Activated naive CD4-positive, alpha-beta T cell treated with anti-CD3 and anti-CD28 coated beads, Interleukin-2, amount 10 ng/mL, durations not matched to agents 7 days and 5 days (primary cell): ENCODE results near the gene SLAMF1.
A peak's percentile ranks its signal among the peaks of the same experiment; 100 is the strongest.

Experiments
- CTCF ChIA-PET: fragments of 350-600 bp; sonication (Branson Sonifier 250); formaldehyde crosslinking; loops from one replicate; lab custom pipeline; 2021; ENCODE audit warnings: antibody characterized with exemption; lab: Charles Lee
- DNase-seq: peaks from one replicate; pipeline ENCODE4 v3.0.0-alpha.2; 2020
- H3K27ac Mint-ChIP-seq: one replicate; pipeline ENCODE4 v1.8.0; 2021; ENCODE audit warnings: mild to moderate bottlenecking, moderate library complexity, mixed read lengths
- H3K27me3 Mint-ChIP-seq: one replicate; pipeline ENCODE4 v1.8.0; 2021; ENCODE audit warnings: mild to moderate bottlenecking, mixed read lengths
- H3K36me3 Mint-ChIP-seq: one replicate; pipeline ENCODE4 v1.8.0; 2021; ENCODE audit warnings: mixed read lengths
- H3K4me1 Mint-ChIP-seq: one replicate; pipeline ENCODE4 v1.8.0; 2021; ENCODE audit warnings: mixed read lengths
- H3K4me3 Mint-ChIP-seq: one replicate; pipeline ENCODE4 v1.8.0; 2021; ENCODE audit warnings: mild to moderate bottlenecking, moderate library complexity, mixed read lengths
- H3K9me3 Mint-ChIP-seq: one replicate; pipeline ENCODE4 v1.8.0; 2021; ENCODE audit warnings: mixed read lengths

The SLAMF1 gene

DNA sequence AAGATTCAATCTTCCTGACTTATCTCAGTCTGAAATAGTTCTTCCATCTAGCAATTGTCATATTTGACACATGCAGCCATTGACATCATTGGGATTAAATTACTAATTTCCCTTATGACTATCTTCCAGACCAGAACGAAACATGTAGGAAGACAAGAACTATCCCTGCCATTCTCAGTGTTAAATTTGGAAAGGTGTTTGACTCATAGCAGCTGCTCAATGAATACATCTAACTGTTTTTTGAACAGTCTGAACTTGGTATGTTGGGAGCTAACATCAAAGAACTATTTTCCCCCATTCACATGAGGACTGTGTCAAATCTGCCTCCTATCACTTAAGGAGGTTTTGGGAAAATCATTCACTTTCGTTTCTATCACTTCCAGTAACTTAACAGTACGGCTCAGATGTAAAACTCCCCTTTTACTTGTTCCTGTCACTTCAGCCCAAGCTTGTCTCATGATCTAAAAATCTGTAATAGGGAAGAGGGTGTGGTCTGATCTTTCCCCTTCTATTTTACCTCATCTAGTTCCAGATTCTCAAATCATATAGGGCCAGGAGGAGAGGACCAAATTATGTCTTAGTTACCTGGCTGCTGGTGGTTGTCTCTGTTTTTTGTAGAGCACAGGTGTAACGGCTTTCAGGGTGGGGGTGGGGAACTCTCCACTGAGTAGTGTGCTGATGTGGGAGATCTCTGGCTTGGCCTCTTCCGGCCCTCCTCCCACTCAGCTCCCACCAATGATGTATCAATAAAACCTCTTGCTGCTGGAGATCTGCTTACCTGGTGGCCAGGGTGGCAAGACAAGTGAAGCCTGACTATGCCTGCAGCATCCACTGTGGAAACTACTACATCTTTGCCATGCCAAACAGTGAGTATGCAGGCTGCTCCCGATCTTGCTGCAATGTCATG lies 26.2 kb upstream of the SLAMF1 start:
- H3K4me3 Mint-ChIP-seq, result no peak overlapping the region
- peak; percentile 52 for DNase-seq
- CTCF ChIA-PET, result interaction anchor here (0.6 to 6.1 kb wide), 19 partner anchors 8 to 278 kb away, joined by 3 to 69 read pairs (median 5); partner anchors contain the start of gene SLAMF1
- H3K4me1 Mint-ChIP-seq, result peaks cover 33% of the 10 kb centered on the region
- H3K27ac Mint-ChIP-seq, result no peak overlapping the region
- no peaks in the 10 kb centered on the region for H3K27me3 Mint-ChIP-seq
- H3K9me3 Mint-ChIP-seq, result peaks cover 5% of the 10 kb centered on the region
- peaks cover 38% of the 10 kb centered on the region for H3K36me3 Mint-ChIP-seq

GRCh38 chr1:160671603-160672517 lies 25.0 kb upstream of the SLAMF1 start:
- Mint-ChIP-seq H3K4me3 (no peak overlapping the region), H3K27ac (no peak overlapping the region), H3K36me3 (peaks cover 33% of the 10 kb centered on the region), H3K9me3 (peaks cover 9% of the 10 kb centered on the region), H3K4me1 (peaks cover 35% of the 10 kb centered on the region), H3K27me3 (no peaks in the 10 kb centered on the region)
- no peak for DNase-seq
- CTCF ChIA-PET, result interaction anchor here (0.8 to 6.1 kb wide), 12 partner anchors 9 to 98 kb away, joined by 3 to 69 read pairs (median 4); partner anchors contain the start of gene SLAMF1

- CTCF ChIA-PET, result interaction anchor here (6.1 kb wide), 1 partner anchor 51 kb away, joined by 69 read pairs; no protein-coding TSS in a partner anchor
- Mint-ChIP-seq H3K9me3 (peaks cover 9% of the 10 kb centered on the region), H3K27me3 (no peaks in the 10 kb centered on the region), H3K4me3 (no peak overlapping the region), H3K4me1 (peaks cover 45% of the 10 kb centered on the region), H3K36me3 (peaks cover 30% of the 10 kb centered on the region), H3K27ac (peak overlapping the region; percentile 15)
- DNase-seq, result no peak
Measured at GRCh38 chr1:160670701-160671100, 23.9 kb upstream of the SLAMF1 start.

- no peaks in the 10 kb centered on the region for H3K27me3 Mint-ChIP-seq
- CTCF ChIA-PET, result no interaction called here
- DNase-seq, result no peak
- peaks cover 54% of the 10 kb centered on the region for H3K4me1 Mint-ChIP-seq
- no peak overlapping the region for H3K27ac Mint-ChIP-seq
- H3K9me3 Mint-ChIP-seq, result peaks cover 9% of the 10 kb centered on the region
- H3K36me3 Mint-ChIP-seq, result peaks cover 30% of the 10 kb centered on the region
- no peak overlapping the region for H3K4me3 Mint-ChIP-seq
Measured at GRCh38 chr1:160669802-160670201, 23.0 kb upstream of the SLAMF1 start.

DNA sequence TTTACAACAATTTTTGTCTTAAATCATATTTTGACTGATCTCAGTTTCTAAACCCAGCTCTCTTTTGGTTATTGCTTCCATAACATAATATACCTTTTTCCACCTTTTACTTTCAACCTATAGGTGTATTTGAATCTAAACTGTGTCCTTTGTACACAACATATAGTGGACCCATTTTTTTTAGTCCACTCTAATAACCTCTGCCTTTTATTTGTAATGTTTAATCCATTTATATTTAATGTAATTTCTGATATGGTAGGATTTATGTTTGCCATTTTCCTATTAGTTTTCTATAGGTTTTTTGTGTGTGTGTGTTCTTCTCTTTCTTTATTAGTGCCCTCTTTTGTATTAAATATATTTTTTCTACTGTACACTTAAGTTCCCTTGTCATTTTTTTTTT lies 22.4 kb upstream of the SLAMF1 start:
- peaks cover 59% of the 10 kb centered on the region for H3K4me1 Mint-ChIP-seq
- CTCF ChIA-PET, result no interaction called here

GRCh38 chr1:160667896-160668295 lies 21.1 kb upstream of the SLAMF1 start:
- Mint-ChIP-seq H3K27me3 (no peaks in the 10 kb centered on the region), H3K36me3 (peaks cover 32% of the 10 kb centered on the region), H3K4me3 (no peak overlapping the region), H3K9me3 (peaks cover 9% of the 10 kb centered on the region), H3K4me1 (peaks cover 73% of the 10 kb centered on the region), H3K27ac (no peak overlapping the region)
- CTCF ChIA-PET, result interaction anchor here (0.8 kb wide), 1 partner anchor 13 kb away, joined by 3 read pairs; no protein-coding TSS in a partner anchor
- DNase-seq, result no peak

More for the DNA sequence above, 22.4 kb upstream of the SLAMF1 start:
- Mint-ChIP-seq H3K4me3 (no peak overlapping the region), H3K27me3 (no peaks in the 10 kb centered on the region), H3K9me3 (peaks cover 9% of the 10 kb centered on the region), H3K27ac (no peak overlapping the region), H3K36me3 (peaks cover 30% of the 10 kb centered on the region)
- no peak for DNase-seq

- DNase-seq, result no peak
- CTCF ChIA-PET, result interaction anchor here (1.1 kb wide), 1 partner anchor 39 kb away, joined by 3 read pairs; no protein-coding TSS in a partner anchor
- Mint-ChIP-seq H3K4me1 (peaks cover 85% of the 10 kb centered on the region), H3K27ac (peak overlapping the region; percentile 92), H3K4me3 (peak overlapping the region; percentile 51), H3K36me3 (peaks cover 36% of the 10 kb centered on the region), H3K9me3 (peaks cover 9% of the 10 kb centered on the region), H3K27me3 (no peaks in the 10 kb centered on the region)
Measured at GRCh38 chr1:160666079-160666442, 19.2 kb upstream of the SLAMF1 start.

- Mint-ChIP-seq H3K4me3 (peak overlapping the region; percentile 51), H3K27ac (peak overlapping the region; percentile 92), H3K9me3 (peaks cover 12% of the 10 kb centered on the region), H3K36me3 (peaks cover 32% of the 10 kb centered on the region), H3K4me1 (peaks cover 80% of the 10 kb centered on the region), H3K27me3 (no peaks in the 10 kb centered on the region)
- CTCF ChIA-PET, result interaction anchor here (1.0 to 1.5 kb wide), 4 partner anchors 10 to 43 kb away, joined by 3 to 15 read pairs (median 4); partner anchors contain the start of gene SLAMF1
- DNase-seq, result peak; percentile 51
Measured at GRCh38 chr1:160665330-160666078, 18.7 kb upstream of the SLAMF1 start.

- Mint-ChIP-seq H3K9me3 (peaks cover 17% of the 10 kb centered on the region), H3K27me3 (no peaks in the 10 kb centered on the region), H3K4me3 (peak overlapping the region; percentile 51), H3K36me3 (peaks cover 34% of the 10 kb centered on the region), H3K4me1 (peaks cover 75% of the 10 kb centered on the region), H3K27ac (peak overlapping the region; percentile 92)
- peak; percentile 68 for DNase-seq
- CTCF ChIA-PET, result interaction anchor here (1.0 to 1.5 kb wide), 4 partner anchors 11 to 42 kb away, joined by 3 to 15 read pairs (median 4); partner anchors contain the start of gene SLAMF1
Measured at GRCh38 chr1:160664573-160665051, 17.8 kb upstream of the SLAMF1 start.

GRCh38 chr1:160662910-160663309 lies 16.1 kb upstream of the SLAMF1 start:
- Mint-ChIP-seq H3K27ac (peak overlapping the region; percentile 79), H3K4me1 (peaks cover 79% of the 10 kb centered on the region), H3K4me3 (no peak overlapping the region), H3K9me3 (peaks cover 17% of the 10 kb centered on the region), H3K36me3 (peaks cover 31% of the 10 kb centered on the region), H3K27me3 (no peaks in the 10 kb centered on the region)
- DNase-seq, result no peak
- CTCF ChIA-PET, result interaction anchor here (0.7 to 2.4 kb wide), 3 partner anchors 9 to 251 kb away, joined by 3 to 11 read pairs (median 4); no protein-coding TSS in a partner anchor

GRCh38 chr1:160659566-160659965 lies 12.7 kb upstream of the SLAMF1 start:
- H3K9me3 Mint-ChIP-seq, result peaks cover 14% of the 10 kb centered on the region
- CTCF ChIA-PET, result interaction anchor here (1.7 kb wide), 1 partner anchor 16 kb away, joined by 6 read pairs; no protein-coding TSS in a partner anchor
- peaks cover 24% of the 10 kb centered on the region for H3K36me3 Mint-ChIP-seq
- no peak overlapping the region for H3K27ac Mint-ChIP-seq
- no peak overlapping the region for H3K4me3 Mint-ChIP-seq
- H3K27me3 Mint-ChIP-seq, result no peaks in the 10 kb centered on the region
- DNase-seq, result no peak
- H3K4me1 Mint-ChIP-seq, result peaks cover 66% of the 10 kb centered on the region

DNA sequence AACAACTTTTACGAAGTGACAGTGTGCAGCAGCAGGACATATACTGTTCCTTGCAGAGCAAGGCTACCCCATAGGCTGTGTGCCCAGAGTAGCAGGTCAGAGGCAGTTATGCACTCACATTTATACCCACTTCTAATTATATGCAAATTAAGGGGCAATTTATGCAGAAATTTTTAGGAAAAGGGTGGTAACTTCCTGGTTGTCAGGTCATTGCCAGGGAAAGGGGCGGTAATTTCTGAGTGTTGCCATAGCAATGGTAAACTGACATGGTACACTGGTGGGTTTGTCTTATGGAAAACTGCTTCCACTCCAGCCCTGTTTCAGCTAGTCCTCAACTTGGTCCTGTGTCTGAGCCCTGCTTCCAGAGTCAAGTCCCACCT lies 12.0 kb upstream of the SLAMF1 start:
- Mint-ChIP-seq H3K27ac (no peak overlapping the region), H3K9me3 (peaks cover 14% of the 10 kb centered on the region), H3K4me3 (no peak overlapping the region), H3K4me1 (peaks cover 65% of the 10 kb centered on the region), H3K36me3 (peaks cover 22% of the 10 kb centered on the region), H3K27me3 (no peaks in the 10 kb centered on the region)
- CTCF ChIA-PET, result interaction anchor here (1.7 kb wide), 1 partner anchor 16 kb away, joined by 6 read pairs; no protein-coding TSS in a partner anchor
- no peak for DNase-seq
